HG03108 (cell line): ENCODE measurements around the gene SOX13.

ENCODE experiments used
- ATAC-seq: cut with Tn5 transposase; IDR thresholded peaks from one replicate; pipeline ENCODE4 v1.9.1; 2021; ENCODE audit warnings: moderate library complexity; ENCODE audit not compliant: unreplicated experiment

Gene SOX13

GRCh38 chr1:204128964-204129896 lies 56.3 kb downstream of the SOX13 start:
- no peak for ATAC-seq

GRCh38 chr1:204130178-204130577 lies 57.3 kb downstream of the SOX13 start:
- no peak for ATAC-seq

- no peak for ATAC-seq
Observed at GRCh38 chr1:204130981-204131892, 58.3 kb downstream of the SOX13 start.

- no peak for ATAC-seq
Observed at GRCh38 chr1:204131978-204132377, 59.1 kb downstream of the SOX13 start.

GRCh38 chr1:204132718-204133117 lies 59.8 kb downstream of the SOX13 start:
- ATAC-seq, result no peak

- ATAC-seq, result no peak
Observed at GRCh38 chr1:204134103-204134502, 61.2 kb downstream of the SOX13 start.

- no peak for ATAC-seq
Observed at GRCh38 chr1:204136814-204137213, 63.9 kb downstream of the SOX13 start.

GRCh38 chr1:204139088-204139487 lies 66.2 kb downstream of the SOX13 start:
- no peak for ATAC-seq

GRCh38 chr1:204139952-204140351 lies 67.0 kb downstream of the SOX13 start:
- no peak for ATAC-seq

GRCh38 chr1:204141131-204141530 lies 68.2 kb downstream of the SOX13 start:
- ATAC-seq, result no peak

- no peak for ATAC-seq
Observed at GRCh38 chr1:204142032-204142974, 69.4 kb downstream of the SOX13 start.

- ATAC-seq, result no peak
Observed at GRCh38 chr1:204143276-204144041, 70.5 kb downstream of the SOX13 start.

GRCh38 chr1:204145033-204145504 lies 72.2 kb downstream of the SOX13 start:
- ATAC-seq, result no peak

- no peak for ATAC-seq
Observed at GRCh38 chr1:204146309-204146708, 73.4 kb downstream of the SOX13 start.

GRCh38 chr1:204146965-204147364 lies 74.0 kb downstream of the SOX13 start:
- no peak for ATAC-seq

- ATAC-seq, result no peak
Observed at GRCh38 chr1:204147406-204148383, 74.8 kb downstream of the SOX13 start.

- ATAC-seq, result no peak
Observed at GRCh38 chr1:204149107-204149506, 76.2 kb downstream of the SOX13 start.
